ENCODE measurements around the gene CMTM5.
"Not testable (repeated sequence)": the region's sequence is repeated elsewhere in the genome, so short reads cannot be mapped to it uniquely, and the experiment has no call there.

Gene CMTM5

DNA sequence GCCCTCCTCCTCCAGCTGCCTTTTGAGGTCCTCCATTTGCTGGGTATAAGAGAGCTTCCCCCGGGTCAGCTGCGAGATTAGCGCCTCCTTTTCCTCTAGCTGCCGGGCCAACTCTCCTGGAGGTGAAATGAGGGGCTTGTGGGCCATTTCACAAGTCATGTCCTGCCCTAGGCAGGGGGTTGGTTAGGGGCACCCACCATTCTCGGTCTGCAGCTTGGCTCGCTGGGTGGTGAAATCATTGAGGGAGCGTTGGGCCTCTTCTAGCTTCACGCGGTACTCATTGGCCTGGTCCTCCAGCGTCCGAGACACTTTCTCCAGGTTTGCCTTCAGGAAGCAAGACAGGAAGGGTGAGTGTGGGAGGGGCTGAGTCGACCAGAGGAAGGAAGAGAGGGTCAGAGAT, 12.6 kb downstream of the CMTM5 start:
- H3K79me2 ChIP-seq (ENCODE audit: control insufficient read depth, low read length): no peaks in the 10 kb centered on the region
- H4K20me1 ChIP-seq (ENCODE audit: control insufficient read depth, insufficient read depth, low read depth, low read length): no peaks in the 10 kb centered on the region
- H3K9me2 ChIP-seq (replicated peaks; ENCODE audit: control insufficient read depth, low read length): no peaks in the 10 kb centered on the region
- H3K4me1 ChIP-seq (ENCODE audit: control insufficient read depth, low read length): no peaks in the 10 kb centered on the region
- no peaks in the 10 kb centered on the region for H3K9me3 ChIP-seq (ENCODE audit: control insufficient read depth, insufficient read depth, low read length)
- H3K27ac ChIP-seq (ENCODE audit: low read depth, low read length): no peak overlapping the region
- TF ChIP-seq, protein P1, sequence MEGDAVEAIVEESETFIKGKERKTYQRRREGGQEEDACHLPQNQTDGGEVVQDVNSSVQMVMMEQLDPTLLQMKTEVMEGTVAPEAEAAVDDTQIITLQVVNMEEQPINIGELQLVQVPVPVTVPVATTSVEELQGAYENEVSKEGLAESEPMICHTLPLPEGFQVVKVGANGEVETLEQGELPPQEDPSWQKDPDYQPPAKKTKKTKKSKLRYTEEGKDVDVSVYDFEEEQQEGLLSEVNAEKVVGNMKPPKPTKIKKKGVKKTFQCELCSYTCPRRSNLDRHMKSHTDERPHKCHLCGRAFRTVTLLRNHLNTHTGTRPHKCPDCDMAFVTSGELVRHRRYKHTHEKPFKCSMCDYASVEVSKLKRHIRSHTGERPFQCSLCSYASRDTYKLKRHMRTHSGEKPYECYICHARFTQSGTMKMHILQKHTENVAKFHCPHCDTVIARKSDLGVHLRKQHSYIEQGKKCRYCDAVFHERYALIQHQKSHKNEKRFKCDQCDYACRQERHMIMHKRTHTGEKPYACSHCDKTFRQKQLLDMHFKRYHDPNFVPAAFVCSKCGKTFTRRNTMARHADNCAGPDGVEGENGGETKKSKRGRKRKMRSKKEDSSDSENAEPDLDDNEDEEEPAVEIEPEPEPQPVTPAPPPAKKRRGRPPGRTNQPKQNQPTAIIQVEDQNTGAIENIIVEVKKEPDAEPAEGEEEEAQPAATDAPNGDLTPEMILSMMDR (IDR thresholded peaks at IDR 0.05; ENCODE audit: low read depth, low read length, poor library complexity, severe bottlenecking): no peak
- no peak for TF ChIP-seq EZH2phosphoT487 (IDR thresholded peaks at IDR 0.05; ENCODE audit: borderline replicate concordance, low read length)
- H3K4me2 ChIP-seq (ENCODE audit: low read length): no peak overlapping the region
- H3K27me3 ChIP-seq (ENCODE audit: control insufficient read depth, low read length): no peaks in the 10 kb centered on the region
- H3K36me3 ChIP-seq (ENCODE audit: control insufficient read depth, low read length): no peaks in the 10 kb centered on the region
- no peaks in the 10 kb centered on the region for H3F3A ChIP-seq (ENCODE audit: control insufficient read depth, insufficient read depth)
- H3K4me3 ChIP-seq (ENCODE audit: low read length): no peak overlapping the region

DNA sequence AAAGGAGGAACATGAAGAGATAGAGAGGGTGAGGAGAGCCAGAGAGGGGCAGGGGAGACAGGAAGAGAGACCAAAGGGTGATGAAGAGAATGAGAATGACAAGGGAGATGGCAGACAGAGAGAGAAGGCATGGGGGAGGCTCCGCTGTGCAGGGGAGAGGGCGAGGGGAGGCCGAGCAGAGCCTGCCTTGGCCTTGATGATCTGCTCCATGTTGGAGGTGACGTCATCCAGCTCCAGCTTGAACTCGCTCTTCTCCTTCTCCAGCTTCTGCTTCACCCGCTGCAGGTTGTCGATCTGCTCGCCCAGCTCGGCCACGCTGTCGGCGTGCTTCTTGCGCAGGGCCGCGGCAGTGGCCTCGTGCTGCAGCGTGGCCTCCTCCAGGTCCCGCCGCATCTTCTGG, 13.0 kb downstream of the CMTM5 start:
- not testable (repeated sequence) for H3K36me3 ChIP-seq (ENCODE audit: control insufficient read depth, low read length); H3K4me3 ChIP-seq (ENCODE audit: low read length); H3K4me1 ChIP-seq (ENCODE audit: control insufficient read depth, low read length); H3F3A ChIP-seq (ENCODE audit: control insufficient read depth, insufficient read depth); H3K27me3 ChIP-seq (ENCODE audit: control insufficient read depth, low read length); H3K9me3 ChIP-seq (ENCODE audit: control insufficient read depth, insufficient read depth, low read length); H3K9me2 ChIP-seq (replicated peaks; ENCODE audit: control insufficient read depth, low read length); H4K20me1 ChIP-seq (ENCODE audit: control insufficient read depth, insufficient read depth, low read depth, low read length); H3K4me2 ChIP-seq (ENCODE audit: low read length); H3K79me2 ChIP-seq (ENCODE audit: control insufficient read depth, low read length); H3K27ac ChIP-seq (ENCODE audit: low read depth, low read length)

DNA sequence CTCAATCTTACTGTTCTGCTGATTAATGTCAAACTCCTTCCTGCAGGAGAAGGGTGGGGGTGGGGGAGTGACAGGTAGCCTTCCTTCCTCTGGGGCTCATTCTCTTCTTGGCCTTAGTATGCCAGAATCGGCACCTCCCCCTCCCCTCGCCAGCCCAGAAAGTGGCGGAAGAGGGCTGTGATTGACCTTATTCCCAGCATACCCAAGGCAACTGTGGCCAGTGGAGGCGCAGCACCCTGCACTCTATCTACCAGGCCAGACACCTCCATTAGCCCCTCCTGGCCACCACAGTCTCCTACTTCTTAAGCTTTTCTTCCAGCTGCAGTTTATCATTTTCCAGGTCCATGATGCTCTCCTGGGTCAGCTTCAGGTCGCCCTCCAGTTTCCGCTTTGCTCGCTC, 15.8 kb downstream of the CMTM5 start:
- Histone ChIP-seq H3K4me3 (ENCODE audit: low read length) (no peak overlapping the region), H3K4me2 (ENCODE audit: low read length) (no peak overlapping the region), H3K27me3 (ENCODE audit: control insufficient read depth, low read length) (no peaks in the 10 kb centered on the region), H3K9me2 (replicated peaks; ENCODE audit: control insufficient read depth, low read length) (no peaks in the 10 kb centered on the region), H3K4me1 (ENCODE audit: control insufficient read depth, low read length) (no peaks in the 10 kb centered on the region), H3K36me3 (ENCODE audit: control insufficient read depth, low read length) (no peaks in the 10 kb centered on the region), H3F3A (ENCODE audit: control insufficient read depth, insufficient read depth) (no peaks in the 10 kb centered on the region), H4K20me1 (ENCODE audit: control insufficient read depth, insufficient read depth, low read depth, low read length) (no peaks in the 10 kb centered on the region), H3K9me3 (ENCODE audit: control insufficient read depth, insufficient read depth, low read length) (no peaks in the 10 kb centered on the region), H3K27ac (ENCODE audit: low read depth, low read length) (no peak overlapping the region), H3K79me2 (ENCODE audit: control insufficient read depth, low read length) (no peaks in the 10 kb centered on the region)
- no peak for TF ChIP-seq EZH2phosphoT487 (IDR thresholded peaks at IDR 0.05; ENCODE audit: borderline replicate concordance, low read length)
- TF ChIP-seq, protein P1 (IDR thresholded peaks at IDR 0.05; ENCODE audit: low read depth, low read length, poor library complexity, severe bottlenecking): no peak

DNA sequence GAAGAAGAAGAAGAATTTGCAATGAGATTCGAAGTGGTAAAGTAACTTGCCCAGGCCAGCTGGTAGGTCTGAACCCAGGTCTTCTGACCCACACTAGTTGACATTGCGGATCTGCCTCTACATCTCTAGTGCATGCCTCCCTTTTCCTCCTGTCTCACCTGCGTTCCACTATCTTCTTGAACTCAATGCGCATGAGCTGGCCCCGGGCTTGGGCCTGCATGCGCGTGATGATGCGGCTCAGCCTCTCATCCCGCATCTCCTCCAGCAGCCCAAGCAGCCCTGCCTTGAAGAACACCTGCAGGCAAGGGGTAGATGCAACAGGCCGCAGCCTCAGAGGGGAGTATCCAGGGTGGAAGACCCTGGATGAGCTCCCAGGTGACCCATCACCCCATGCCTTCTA, 19.3 kb downstream of the CMTM5 start:
- Histone ChIP-seq H3K4me3 (ENCODE audit: low read length) (no peak overlapping the region), H3F3A (ENCODE audit: control insufficient read depth, insufficient read depth) (no peaks in the 10 kb centered on the region), H4K20me1 (ENCODE audit: control insufficient read depth, insufficient read depth, low read depth, low read length) (no peaks in the 10 kb centered on the region), H3K9me3 (ENCODE audit: control insufficient read depth, insufficient read depth, low read length) (no peaks in the 10 kb centered on the region), H3K4me2 (ENCODE audit: low read length) (no peak overlapping the region), H3K27ac (ENCODE audit: low read depth, low read length) (no peak overlapping the region), H3K79me2 (ENCODE audit: control insufficient read depth, low read length) (no peaks in the 10 kb centered on the region), H3K4me1 (ENCODE audit: control insufficient read depth, low read length) (no peaks in the 10 kb centered on the region), H3K9me2 (replicated peaks; ENCODE audit: control insufficient read depth, low read length) (no peaks in the 10 kb centered on the region), H3K27me3 (ENCODE audit: control insufficient read depth, low read length) (no peaks in the 10 kb centered on the region), H3K36me3 (ENCODE audit: control insufficient read depth, low read length) (no peaks in the 10 kb centered on the region)
- TF ChIP-seq EZH2phosphoT487 (IDR thresholded peaks at IDR 0.05; ENCODE audit: borderline replicate concordance, low read length): no peak
- TF ChIP-seq, protein P1 (IDR thresholded peaks at IDR 0.05; ENCODE audit: low read depth, low read length, poor library complexity, severe bottlenecking): no peak

Data from DOHH2 (cell line).